ENCODE results near the gene FAM20A. TPM values are rescaled to one million over a fixed set of nuclear protein-coding genes. Genes with fewer than 3 reads are reported as not detected.

The FAM20A gene
- total RNA-seq, 1 experiment from 2014 or later: not detected

GRCh38 chr17:68559316-68559715, 41.9 kb downstream of the FAM20A start:
- no peak for DNase-seq
- H3K4me1 ChIP-seq (replicated peaks; ENCODE audit: insufficient read depth): no peaks in the 10 kb centered on the region
- H3K79me2 ChIP-seq (ENCODE audit: low read depth): no peaks in the 10 kb centered on the region
- peaks cover 36% of the 10 kb centered on the region; the same call in 1 of the 2 replicates for H3K27me3 ChIP-seq (ENCODE audit: insufficient read depth, low read depth)
- H3K9me3 ChIP-seq (ENCODE audit: insufficient read depth, low read depth): no peaks in the 10 kb centered on the region
- no peaks in the 10 kb centered on the region for H3F3A ChIP-seq (ENCODE audit: insufficient read depth, low read depth)
- CTCF ChIA-PET: no interaction called here
- POLR2A ChIA-PET (ENCODE audit: unreplicated experiment): no interaction called here
- H3K36me3 ChIP-seq (ENCODE audit: low read depth): no peaks in the 10 kb centered on the region
- intact Hi-C loops (cut with micrococcal nuclease; ENCODE audit: unreplicated experiment): no loop called here
- H3K4me3 ChIP-seq: no peak overlapping the region
- H3K9me2 ChIP-seq (ENCODE audit: insufficient read depth): no peaks in the 10 kb centered on the region
- no peak overlapping the region for H3K4me2 ChIP-seq
- TF ChIP-seq EZH2 (IDR thresholded peaks at IDR 0.05; ENCODE audit: low read depth): no peak
- TF ChIP-seq, protein P1, sequence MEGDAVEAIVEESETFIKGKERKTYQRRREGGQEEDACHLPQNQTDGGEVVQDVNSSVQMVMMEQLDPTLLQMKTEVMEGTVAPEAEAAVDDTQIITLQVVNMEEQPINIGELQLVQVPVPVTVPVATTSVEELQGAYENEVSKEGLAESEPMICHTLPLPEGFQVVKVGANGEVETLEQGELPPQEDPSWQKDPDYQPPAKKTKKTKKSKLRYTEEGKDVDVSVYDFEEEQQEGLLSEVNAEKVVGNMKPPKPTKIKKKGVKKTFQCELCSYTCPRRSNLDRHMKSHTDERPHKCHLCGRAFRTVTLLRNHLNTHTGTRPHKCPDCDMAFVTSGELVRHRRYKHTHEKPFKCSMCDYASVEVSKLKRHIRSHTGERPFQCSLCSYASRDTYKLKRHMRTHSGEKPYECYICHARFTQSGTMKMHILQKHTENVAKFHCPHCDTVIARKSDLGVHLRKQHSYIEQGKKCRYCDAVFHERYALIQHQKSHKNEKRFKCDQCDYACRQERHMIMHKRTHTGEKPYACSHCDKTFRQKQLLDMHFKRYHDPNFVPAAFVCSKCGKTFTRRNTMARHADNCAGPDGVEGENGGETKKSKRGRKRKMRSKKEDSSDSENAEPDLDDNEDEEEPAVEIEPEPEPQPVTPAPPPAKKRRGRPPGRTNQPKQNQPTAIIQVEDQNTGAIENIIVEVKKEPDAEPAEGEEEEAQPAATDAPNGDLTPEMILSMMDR (conservative IDR thresholded peaks at IDR 0.05): no peak
- H3K27ac ChIP-seq: no peak overlapping the region
- H2AFZ ChIP-seq: no peak overlapping the region
- H4K20me1 ChIP-seq (ENCODE audit: insufficient read depth): no peaks in the 10 kb centered on the region
- no TSS peak for BruUV-seq (replicated peaks)

DNA sequence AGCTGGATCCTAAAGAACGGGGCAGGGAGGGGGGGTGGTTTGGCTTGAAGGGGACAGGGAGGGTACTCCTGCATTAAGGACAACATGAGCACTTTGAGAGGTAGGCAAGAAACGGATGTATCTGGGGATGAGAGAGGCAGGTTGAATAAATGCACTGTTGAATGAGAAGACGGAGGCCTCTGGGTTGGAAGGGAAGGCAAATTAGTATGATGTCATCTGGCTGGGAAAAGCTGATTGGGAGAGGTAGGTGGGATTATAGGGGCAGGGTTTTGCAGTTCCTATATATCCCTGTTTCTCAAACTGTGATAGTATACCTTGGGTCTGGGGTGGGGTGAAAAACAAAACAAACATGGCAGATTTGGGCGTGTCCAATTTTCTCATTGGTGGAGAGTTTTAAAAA, 44.6 kb downstream of the FAM20A start:
- no TSS peak for BruUV-seq (replicated peaks)
- Histone ChIP-seq H3K4me2 (no peak overlapping the region), H3K79me2 (ENCODE audit: low read depth) (no peaks in the 10 kb centered on the region), H3F3A (ENCODE audit: insufficient read depth, low read depth) (no peaks in the 10 kb centered on the region), H3K4me1 (replicated peaks; ENCODE audit: insufficient read depth) (no peaks in the 10 kb centered on the region), H3K36me3 (ENCODE audit: low read depth) (no peaks in the 10 kb centered on the region), H3K27ac (no peak overlapping the region), H3K27me3 (ENCODE audit: insufficient read depth, low read depth) (peaks cover 11% of the 10 kb centered on the region; the same call in 1 of the 2 replicates), H3K9me2 (ENCODE audit: insufficient read depth) (no peaks in the 10 kb centered on the region), H3K4me3 (no peak overlapping the region), H3K9me3 (ENCODE audit: insufficient read depth, low read depth) (no peaks in the 10 kb centered on the region), H2AFZ (no peak overlapping the region), H4K20me1 (ENCODE audit: insufficient read depth) (no peaks in the 10 kb centered on the region)
- no peak for TF ChIP-seq EZH2 (IDR thresholded peaks at IDR 0.05; ENCODE audit: low read depth)
- TF ChIP-seq, protein P1 (conservative IDR thresholded peaks at IDR 0.05): no peak
- CTCF ChIA-PET: no interaction called here
- DNase-seq: no peak
- intact Hi-C loops (cut with micrococcal nuclease; ENCODE audit: unreplicated experiment): no loop called here
- POLR2A ChIA-PET (ENCODE audit: unreplicated experiment): no interaction called here

DNA sequence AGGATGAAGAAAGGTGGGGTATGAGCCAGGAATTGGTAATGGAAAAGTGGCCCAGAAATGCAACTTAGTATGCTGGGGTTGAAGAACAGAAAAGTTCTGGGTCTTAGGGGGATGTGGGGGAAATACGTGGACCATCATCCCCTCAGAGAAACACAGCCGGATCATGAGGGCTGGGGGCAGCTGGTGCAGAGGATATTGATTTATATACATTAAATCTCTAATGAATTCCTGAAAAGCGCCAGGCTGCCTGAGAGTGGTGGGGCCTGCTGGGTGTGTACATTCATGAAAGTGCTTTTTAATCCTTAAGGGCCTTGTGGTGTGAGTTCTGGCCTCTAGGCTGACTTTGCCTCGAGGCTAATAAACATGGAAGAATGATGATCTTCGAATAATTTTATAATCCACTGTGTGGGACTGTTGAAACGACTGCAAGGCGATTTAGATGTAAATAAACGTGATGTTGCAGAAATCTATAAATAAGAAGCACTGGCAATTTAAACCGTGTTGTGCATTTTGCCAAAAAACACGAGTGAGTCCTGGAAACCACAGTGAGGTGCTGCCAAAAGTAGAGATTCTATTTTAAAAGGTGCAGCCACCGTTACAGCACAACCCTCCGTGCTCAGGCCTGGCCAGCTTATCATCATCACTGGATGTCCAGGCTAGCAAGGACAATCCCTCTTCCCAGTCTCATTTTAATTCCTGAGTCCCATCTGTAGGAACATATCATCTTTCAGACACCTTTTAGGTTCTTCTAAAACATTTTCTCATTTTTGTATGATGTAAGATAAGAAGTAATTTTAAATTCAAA, 56.9 kb downstream of the FAM20A start:
- Histone ChIP-seq H3K4me1 (replicated peaks; ENCODE audit: insufficient read depth) (no peaks in the 10 kb centered on the region), H3K27ac (no peak overlapping the region), H2AFZ (no peak overlapping the region), H3F3A (ENCODE audit: insufficient read depth, low read depth) (no peaks in the 10 kb centered on the region), H3K4me2 (no peak overlapping the region), H3K27me3 (ENCODE audit: insufficient read depth, low read depth) (no peaks in the 10 kb centered on the region), H3K79me2 (ENCODE audit: low read depth) (no peaks in the 10 kb centered on the region), H3K36me3 (ENCODE audit: low read depth) (no peaks in the 10 kb centered on the region), H3K9me2 (ENCODE audit: insufficient read depth) (no peaks in the 10 kb centered on the region), H3K4me3 (no peak overlapping the region), H4K20me1 (ENCODE audit: insufficient read depth) (no peaks in the 10 kb centered on the region), H3K9me3 (ENCODE audit: insufficient read depth, low read depth) (no peaks in the 10 kb centered on the region)
- intact Hi-C loops (cut with micrococcal nuclease; ENCODE audit: unreplicated experiment): no loop called here
- TF ChIP-seq, protein P1 (conservative IDR thresholded peaks at IDR 0.05): no peak
- no peak for TF ChIP-seq EZH2 (IDR thresholded peaks at IDR 0.05; ENCODE audit: low read depth)
- ChIA-PET CTCF (no interaction called here), POLR2A (ENCODE audit: unreplicated experiment) (no interaction called here)
- DNase-seq: no peak
- BruUV-seq (replicated peaks): no TSS peak

Measured in PC-9 (cell line).